Activated B cell treated with CpG ODN at 0.5 μM for 24 hours (primary cell): ENCODE results near the gene ZNF610. TPM values are rescaled to one million over a fixed set of nuclear protein-coding genes. Genes with fewer than 3 reads are reported as not detected.

ENCODE experiments used
- ATAC-seq: fragments of 200-7000 bp; cut with Tn5 transposase; one replicate; pipeline ENCODE4 v1.10.0; 2021; ENCODE audit warnings: low read depth, mild to moderate bottlenecking, moderate library complexity
- CTCF ChIA-PET: fragments of 350-600 bp; sonication (Branson Sonifier 250); formaldehyde crosslinking; loops from one replicate; lab custom pipeline; 2021; ENCODE audit warnings: antibody characterized with exemption; lab: Charles Lee
- POLR2A ChIA-PET: fragments of 350-600 bp; sonication (Branson Sonifier 250); formaldehyde crosslinking; loops from one replicate; lab custom pipeline; 2021; ENCODE audit warnings: antibody characterized with exemption; lab: Charles Lee
- DNase-seq: peaks from one replicate; pipeline ENCODE4 v3.0.0; 2022
- H3K27ac Mint-ChIP-seq: one replicate; pipeline ENCODE4 v1.8.0; 2020; ENCODE audit warnings: mixed read lengths
- H3K27me3 Mint-ChIP-seq: one replicate; pipeline ENCODE4 v1.8.0; 2021; ENCODE audit warnings: mixed read lengths
- H3K36me3 Mint-ChIP-seq: one replicate; pipeline ENCODE4 v1.8.0; 2021; ENCODE audit warnings: low read depth, mixed read lengths
- H3K4me1 Mint-ChIP-seq: one replicate; pipeline ENCODE4 v1.8.0; 2021; ENCODE audit warnings: mixed read lengths
- H3K4me3 Mint-ChIP-seq: one replicate; pipeline ENCODE4 v1.8.0; 2020; ENCODE audit warnings: mild to moderate bottlenecking, mixed read lengths
- H3K9me3 Mint-ChIP-seq: one replicate; pipeline ENCODE4 v1.8.0; 2020; ENCODE audit warnings: mixed read lengths
- CTCF ChIP-seq: fragments of 200-600 bp; IDR thresholded peaks from one replicate; pipeline ENCODE4 v1.8.0; 2022; ENCODE audit warnings: antibody characterized with exemption, mild to moderate bottlenecking
- intact Hi-C: fragments of 100-400 bp; cut with micrococcal nuclease; formaldehyde crosslinking; loops from one replicate; pipeline ENCODE4 v1.15.1; 2024
- total RNA-seq: library from RNA; stranded (reverse); gene quantifications from 2 replicates; pipeline ENCODE4 v1.2.3, GENCODE V29; 2022

Gene ZNF610
- total RNA-seq, 1 donor from 2014 or later: 2.0 TPM

- Mint-ChIP-seq H3K9me3 (peaks cover 15% of the 10 kb centered on the region), H3K27me3 (no peaks in the 10 kb centered on the region), H3K36me3 (peaks cover 26% of the 10 kb centered on the region), H3K4me1 (no peaks in the 10 kb centered on the region), H3K27ac (no peak overlapping the region), H3K4me3 (no peak overlapping the region)
- CTCF ChIA-PET: no interaction called here
- no peak for TF ChIP-seq CTCF
- POLR2A ChIA-PET: interaction anchor here (0.5 kb wide), 1 partner anchor 401 kb away, joined by 3 read pairs; no protein-coding TSS in a partner anchor
- ATAC-seq: no peak
- intact Hi-C loops: no loop called here
- DNase-seq: no peak
Observed at GRCh38 chr19:52345162-52345561, 9.1 kb downstream of the ZNF610 start.

- no peak for ATAC-seq
- Mint-ChIP-seq H3K27ac (no peak overlapping the region), H3K9me3 (peaks cover 28% of the 10 kb centered on the region), H3K4me1 (no peaks in the 10 kb centered on the region), H3K27me3 (no peaks in the 10 kb centered on the region), H3K4me3 (no peak overlapping the region), H3K36me3 (peaks cover 71% of the 10 kb centered on the region)
- no peak for DNase-seq
- ChIA-PET POLR2A (no interaction called here), CTCF (no interaction called here)
- no peak for TF ChIP-seq CTCF
- intact Hi-C loops: no loop called here
Observed at GRCh38 chr19:52351512-52351911, 15.5 kb downstream of the ZNF610 start.

- ATAC-seq (no peak), DNase-seq (no peak)
- peaks cover 55% of the 10 kb centered on the region for H3K36me3 Mint-ChIP-seq
- POLR2A ChIA-PET: no interaction called here
- H3K4me3 Mint-ChIP-seq: no peak overlapping the region
- no peak for TF ChIP-seq CTCF
- H3K27me3 Mint-ChIP-seq: no peaks in the 10 kb centered on the region
- H3K9me3 Mint-ChIP-seq: peaks cover 21% of the 10 kb centered on the region
- H3K27ac Mint-ChIP-seq: no peak overlapping the region
- H3K4me1 Mint-ChIP-seq: peaks cover 17% of the 10 kb centered on the region
- CTCF ChIA-PET: no interaction called here
- intact Hi-C loops: no loop called here
Observed at GRCh38 chr19:52366414-52366824, 30.4 kb downstream of the ZNF610 start.

GRCh38 chr19:52369559-52370340, 33.7 kb downstream of the ZNF610 start, which contains the start of gene ZNF880:
Gene ZNF880, plus strand, starts transcription at chr19:52369923. Its CDS starts 43 bp downstream, at chr19:52369966.
- ChIA-PET POLR2A (interaction anchor here (0.6 to 1.5 kb wide), 14 partner anchors 9 to 1151 kb away, joined by 3 to 24 read pairs (median 4); partner anchors contain the start of genes PPP2R1A, ZNF528, ZNF610 and ZNF766), CTCF (no interaction called here)
- H3K27ac Mint-ChIP-seq: peak within 1 kb of the TSS; percentile 97
- TF ChIP-seq CTCF: no peak
- H3K36me3 Mint-ChIP-seq: peaks cover 60% of the 10 kb centered on the region
- peaks cover 17% of the 10 kb centered on the region for H3K4me1 Mint-ChIP-seq
- peak; percentile 86 for DNase-seq
- H3K9me3 Mint-ChIP-seq: peaks cover 30% of the 10 kb centered on the region
- no peaks in the 10 kb centered on the region for H3K27me3 Mint-ChIP-seq
- H3K4me3 Mint-ChIP-seq: peak within 1 kb of the TSS; percentile 95
- intact Hi-C loops: loop anchor here (1.0 to 2.0 kb wide), 3 partner anchors 28 to 73 kb away; partner anchors contain the start of genes ZNF480, ZNF528 and ZNF610
- ATAC-seq: peak; percentile 98

GRCh38 chr19:52370341-52370710, 34.3 kb downstream of the ZNF610 start:
- intact Hi-C loops: loop anchor here (2.0 kb wide), 1 partner anchor 74 kb away; the partner anchor contains the start of gene ZNF480
- ChIA-PET CTCF (no interaction called here), POLR2A (interaction anchor here (0.9 to 1.4 kb wide), 3 partner anchors 28 to 229 kb away, joined by 3 to 19 read pairs (median 4); partner anchors contain the start of genes ZNF528 and ZNF766)
- peak overlapping the region; percentile 95 for H3K4me3 Mint-ChIP-seq
- no peaks in the 10 kb centered on the region for H3K27me3 Mint-ChIP-seq
- peaks cover 61% of the 10 kb centered on the region for H3K36me3 Mint-ChIP-seq
- DNase-seq: no peak
- peak overlapping the region; percentile 97 for H3K27ac Mint-ChIP-seq
- H3K9me3 Mint-ChIP-seq: peaks cover 32% of the 10 kb centered on the region
- TF ChIP-seq CTCF: no peak
- H3K4me1 Mint-ChIP-seq: peaks cover 17% of the 10 kb centered on the region
- no peak for ATAC-seq
